Hepatocyte (in vitro differentiated cells): Measurements from ENCODE around the gene CPVL.

ENCODE experiments used
- EZH2 ChIP-seq: fragments of 200-600 bp; sonication (generic); IDR thresholded peaks from 2 replicates; pipeline ENCODE4 v1.6.1; 2016; ENCODE audit warnings: antibody characterized with exemption, mild to moderate bottlenecking, borderline replicate concordance
- TF ChIP-seq, protein P1 (sequence below): fragments of 200-600 bp; sonication (generic); IDR thresholded peaks from 2 replicates; pipeline ENCODE4 v1.5.1; 2016; ENCODE audit warnings: antibody characterized with exemption, mild to moderate bottlenecking; ENCODE audit not compliant: poor library complexity

DNA sequence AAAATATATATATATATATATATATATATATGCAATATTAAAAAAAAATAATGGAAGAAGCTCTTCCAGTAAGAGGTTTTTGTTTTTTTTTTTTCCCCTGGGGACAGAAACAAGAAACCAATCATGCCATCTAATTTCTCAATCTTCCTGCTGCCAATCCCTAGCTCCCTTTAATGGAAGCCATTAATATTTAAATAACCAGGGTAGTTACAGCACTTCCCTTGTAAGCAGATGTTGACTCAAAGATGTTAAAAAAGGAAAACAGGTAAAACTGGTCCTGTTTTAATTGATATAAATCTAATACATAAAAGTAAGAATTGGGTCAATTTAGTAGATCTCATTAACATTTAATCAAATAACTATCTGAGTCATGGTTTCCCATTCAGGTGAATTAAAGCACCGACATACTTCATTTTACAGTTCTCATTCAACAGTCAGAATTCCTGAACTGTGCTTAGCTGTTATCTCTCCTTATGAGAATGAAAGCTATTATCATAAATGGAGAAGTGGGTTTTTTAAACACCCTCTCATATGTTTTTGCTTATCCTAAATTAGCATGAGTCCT is 22.6 kb downstream of the CPVL start:
- TF ChIP-seq, protein P1, sequence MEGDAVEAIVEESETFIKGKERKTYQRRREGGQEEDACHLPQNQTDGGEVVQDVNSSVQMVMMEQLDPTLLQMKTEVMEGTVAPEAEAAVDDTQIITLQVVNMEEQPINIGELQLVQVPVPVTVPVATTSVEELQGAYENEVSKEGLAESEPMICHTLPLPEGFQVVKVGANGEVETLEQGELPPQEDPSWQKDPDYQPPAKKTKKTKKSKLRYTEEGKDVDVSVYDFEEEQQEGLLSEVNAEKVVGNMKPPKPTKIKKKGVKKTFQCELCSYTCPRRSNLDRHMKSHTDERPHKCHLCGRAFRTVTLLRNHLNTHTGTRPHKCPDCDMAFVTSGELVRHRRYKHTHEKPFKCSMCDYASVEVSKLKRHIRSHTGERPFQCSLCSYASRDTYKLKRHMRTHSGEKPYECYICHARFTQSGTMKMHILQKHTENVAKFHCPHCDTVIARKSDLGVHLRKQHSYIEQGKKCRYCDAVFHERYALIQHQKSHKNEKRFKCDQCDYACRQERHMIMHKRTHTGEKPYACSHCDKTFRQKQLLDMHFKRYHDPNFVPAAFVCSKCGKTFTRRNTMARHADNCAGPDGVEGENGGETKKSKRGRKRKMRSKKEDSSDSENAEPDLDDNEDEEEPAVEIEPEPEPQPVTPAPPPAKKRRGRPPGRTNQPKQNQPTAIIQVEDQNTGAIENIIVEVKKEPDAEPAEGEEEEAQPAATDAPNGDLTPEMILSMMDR, result no peak
- no peak for TF ChIP-seq EZH2
